IMR-90 (cell line): ENCODE results near the gene HHLA2.
"Not testable (repeated sequence)": the region's sequence is repeated elsewhere in the genome, so short reads cannot be mapped to it uniquely, and the experiment has no call there.

Source experiments
- CEBPB ChIP-seq: IDR thresholded peaks from 2 replicates; pipeline ENCODE4 v1.6.1; 2012; ENCODE audit warnings: low read depth, low read length, improper control_type of control experiment
- MAFK ChIP-seq: IDR thresholded peaks from 2 replicates; pipeline ENCODE4 v1.6.1; 2012; ENCODE audit warnings: low read depth, low read length, improper control_type of control experiment
- POLR2A ChIP-seq: IDR thresholded peaks from 2 replicates; pipeline ENCODE4 v1.6.1; 2012; ENCODE audit warnings: mild to moderate bottlenecking, low read depth, low read length
- RCOR1 ChIP-seq: IDR thresholded peaks from 2 replicates; pipeline ENCODE4 v1.6.1; 2012; ENCODE audit warnings: mild to moderate bottlenecking, low read length, improper control_type of control experiment; ENCODE audit not compliant: insufficient replicate concordance
- TF ChIP-seq, protein P1 (sequence below): fragments of 150-350 bp; IDR thresholded peaks from 2 replicates; pipeline ENCODE4 v1.6.1; 2017; ENCODE audit warnings: mild to moderate bottlenecking, antibody characterized with exemption, low read length, low read depth
- TF ChIP-seq, protein P2 (sequence below): conservative IDR thresholded peaks from 2 replicates; pipeline ENCODE4 v1.5.1; 2012; ENCODE audit warnings: mild to moderate bottlenecking, low read depth, low read length, improper control_type of control experiment

DNA sequence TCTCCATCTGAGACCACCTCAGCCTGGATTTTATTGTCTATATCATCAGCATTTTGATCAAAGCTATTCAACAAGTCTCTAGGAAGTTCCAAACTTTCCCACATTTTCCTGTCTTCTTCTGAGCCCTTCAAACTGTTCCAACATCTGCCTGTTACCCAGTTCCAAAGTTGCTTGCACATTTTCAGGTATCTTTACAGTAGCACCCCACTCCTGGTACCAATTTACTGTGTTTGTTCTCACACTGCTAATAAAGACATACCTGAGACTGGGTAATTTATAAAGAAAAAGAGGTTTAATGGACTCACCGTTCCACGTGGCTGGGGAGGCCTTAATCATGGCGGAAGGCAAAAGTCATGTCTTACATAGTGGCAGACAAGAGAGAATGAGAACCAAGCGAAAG, 17.3 kb upstream of the HHLA2 start:
- TF ChIP-seq, protein P1, sequence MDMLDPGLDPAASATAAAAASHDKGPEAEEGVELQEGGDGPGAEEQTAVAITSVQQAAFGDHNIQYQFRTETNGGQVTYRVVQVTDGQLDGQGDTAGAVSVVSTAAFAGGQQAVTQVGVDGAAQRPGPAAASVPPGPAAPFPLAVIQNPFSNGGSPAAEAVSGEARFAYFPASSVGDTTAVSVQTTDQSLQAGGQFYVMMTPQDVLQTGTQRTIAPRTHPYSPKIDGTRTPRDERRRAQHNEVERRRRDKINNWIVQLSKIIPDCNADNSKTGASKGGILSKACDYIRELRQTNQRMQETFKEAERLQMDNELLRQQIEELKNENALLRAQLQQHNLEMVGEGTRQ = not testable (repeated sequence)
- TF ChIP-seq, protein P2, sequence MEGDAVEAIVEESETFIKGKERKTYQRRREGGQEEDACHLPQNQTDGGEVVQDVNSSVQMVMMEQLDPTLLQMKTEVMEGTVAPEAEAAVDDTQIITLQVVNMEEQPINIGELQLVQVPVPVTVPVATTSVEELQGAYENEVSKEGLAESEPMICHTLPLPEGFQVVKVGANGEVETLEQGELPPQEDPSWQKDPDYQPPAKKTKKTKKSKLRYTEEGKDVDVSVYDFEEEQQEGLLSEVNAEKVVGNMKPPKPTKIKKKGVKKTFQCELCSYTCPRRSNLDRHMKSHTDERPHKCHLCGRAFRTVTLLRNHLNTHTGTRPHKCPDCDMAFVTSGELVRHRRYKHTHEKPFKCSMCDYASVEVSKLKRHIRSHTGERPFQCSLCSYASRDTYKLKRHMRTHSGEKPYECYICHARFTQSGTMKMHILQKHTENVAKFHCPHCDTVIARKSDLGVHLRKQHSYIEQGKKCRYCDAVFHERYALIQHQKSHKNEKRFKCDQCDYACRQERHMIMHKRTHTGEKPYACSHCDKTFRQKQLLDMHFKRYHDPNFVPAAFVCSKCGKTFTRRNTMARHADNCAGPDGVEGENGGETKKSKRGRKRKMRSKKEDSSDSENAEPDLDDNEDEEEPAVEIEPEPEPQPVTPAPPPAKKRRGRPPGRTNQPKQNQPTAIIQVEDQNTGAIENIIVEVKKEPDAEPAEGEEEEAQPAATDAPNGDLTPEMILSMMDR = not testable (repeated sequence)
- TF ChIP-seq POLR2A, CEBPB, MAFK, RCOR1: not testable (repeated sequence)
